ENCODE results near the gene CLCN5.

CLCN5 gene

GRCh38 chrX:49934148-49934547 lies 11.8 kb downstream of the CLCN5 start:
- no peak for DNase-seq

DNA sequence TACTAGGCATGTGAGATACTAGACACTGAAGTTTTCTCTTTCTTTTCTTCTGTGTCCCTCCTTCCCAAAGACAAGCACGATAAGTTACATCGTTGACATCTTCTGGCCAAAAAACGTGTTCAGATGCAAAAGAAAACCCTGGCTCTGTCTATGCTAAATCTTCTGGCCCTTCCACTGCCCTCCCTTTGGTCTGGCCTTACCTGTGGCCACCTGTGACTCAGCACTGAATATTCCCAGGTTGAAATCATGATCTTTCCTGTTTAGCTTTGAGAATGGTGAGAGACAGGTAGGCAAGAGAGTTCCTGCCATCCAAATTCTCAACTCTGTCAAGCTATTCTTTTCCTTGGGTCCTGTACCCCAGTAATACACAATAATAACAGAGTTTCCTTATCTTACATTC lies 12.3 kb downstream of the CLCN5 start:
- DNase-seq, result no peak

DNA sequence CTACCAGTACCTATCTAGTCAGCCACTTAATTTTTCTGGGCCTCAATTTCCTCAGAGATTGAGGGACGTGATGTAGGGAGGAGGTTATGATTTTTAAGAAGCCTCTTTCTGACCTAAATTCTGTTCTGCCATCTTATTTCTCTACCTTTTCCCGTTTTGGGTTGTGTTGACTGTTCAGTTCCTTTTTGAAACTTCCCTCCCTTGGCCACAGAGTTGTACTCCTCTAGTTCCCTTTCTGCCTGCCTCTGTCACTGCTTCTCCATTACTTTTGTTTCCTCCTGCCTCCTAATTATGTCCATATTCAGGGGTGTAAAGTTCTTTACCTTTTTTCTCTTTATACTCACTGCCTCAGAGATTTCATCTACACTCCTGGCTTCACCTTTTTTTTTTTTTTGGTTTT lies 25.4 kb downstream of the CLCN5 start:
- DNase-seq, result no peak

DNA sequence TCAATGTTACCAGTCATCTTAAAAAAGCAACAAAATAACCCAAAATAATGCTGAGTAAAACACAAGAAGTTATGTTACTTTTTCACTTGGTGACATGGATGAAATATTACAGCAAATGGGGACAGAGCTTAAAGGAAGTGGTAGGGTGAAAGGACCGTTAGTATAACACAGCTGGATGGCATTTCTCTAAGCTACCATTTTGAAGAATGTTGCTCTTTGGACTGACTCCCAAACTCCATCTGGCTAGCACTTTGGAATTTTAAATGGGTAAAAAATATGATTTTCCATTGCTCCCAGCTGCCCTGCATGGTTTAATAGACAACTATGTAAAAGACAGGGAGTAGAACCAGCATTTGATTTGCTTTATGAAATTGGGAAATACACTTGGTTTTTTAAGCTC lies 27.6 kb downstream of the CLCN5 start:
- DNase-seq, result no peak

- no peak for DNase-seq
Measured at GRCh38 chrX:49951524-49952193, 29.3 kb downstream of the CLCN5 start.

DNA sequence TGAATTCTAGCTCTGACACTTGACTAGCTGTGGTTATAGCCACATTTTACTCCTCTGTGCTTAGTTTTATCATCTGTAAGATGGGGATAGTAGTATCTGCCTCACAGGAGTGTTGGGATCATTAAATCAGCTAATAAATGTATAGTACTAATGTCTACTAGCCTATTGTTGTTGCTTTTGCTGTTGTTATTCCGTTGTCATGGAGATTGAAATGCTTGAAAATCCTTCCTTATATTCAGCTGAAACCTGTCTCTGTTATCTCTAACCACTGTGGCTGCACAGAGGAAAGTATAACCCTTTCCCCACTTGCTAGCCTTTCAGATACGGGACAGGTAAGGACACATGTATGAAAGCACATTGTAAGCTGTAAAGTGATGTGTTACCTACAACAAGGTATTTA lies 33.9 kb downstream of the CLCN5 start:
- no peak for DNase-seq

DNA sequence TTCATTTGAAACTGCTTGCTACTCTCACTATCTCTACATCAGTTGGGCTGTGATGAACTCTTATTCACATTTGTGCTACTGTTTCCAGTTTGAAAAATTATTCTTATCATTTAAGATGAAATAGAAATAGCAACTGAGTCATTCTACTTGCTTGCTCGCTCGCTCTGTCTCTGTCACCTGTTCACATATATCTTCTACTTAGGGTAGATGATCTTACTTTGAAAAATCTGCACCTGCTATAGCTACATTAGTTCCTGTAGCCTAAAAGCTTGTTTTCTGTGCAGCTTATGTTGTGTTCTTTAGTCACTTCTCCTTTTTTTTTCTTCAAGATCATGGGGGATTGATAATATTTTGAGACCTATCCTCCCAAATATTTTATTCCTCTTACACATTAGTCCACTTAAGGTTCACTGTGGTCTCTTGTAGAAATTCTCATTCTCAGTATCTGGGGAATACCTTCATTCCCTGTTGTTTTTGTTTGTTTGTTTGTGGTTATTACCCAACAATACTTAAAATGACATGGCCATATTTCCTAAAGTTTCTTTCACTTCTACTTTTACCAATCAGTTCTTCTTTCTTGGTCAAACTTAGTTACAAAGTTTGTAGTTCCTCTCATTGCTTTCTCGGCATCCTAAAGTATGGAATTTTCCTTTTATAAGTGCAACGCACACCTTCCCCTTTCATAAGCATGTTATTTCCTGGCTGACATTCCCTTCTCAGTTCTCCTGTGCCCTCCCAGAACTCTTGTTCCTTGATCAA lies 36.5 kb downstream of the CLCN5 start:
- no peak for DNase-seq

GRCh38 chrX:49959602-49960001 lies 37.2 kb downstream of the CLCN5 start:
- DNase-seq, result no peak

GRCh38 chrX:49960061-49960460 lies 37.7 kb downstream of the CLCN5 start:
- DNase-seq, result no peak

DNA sequence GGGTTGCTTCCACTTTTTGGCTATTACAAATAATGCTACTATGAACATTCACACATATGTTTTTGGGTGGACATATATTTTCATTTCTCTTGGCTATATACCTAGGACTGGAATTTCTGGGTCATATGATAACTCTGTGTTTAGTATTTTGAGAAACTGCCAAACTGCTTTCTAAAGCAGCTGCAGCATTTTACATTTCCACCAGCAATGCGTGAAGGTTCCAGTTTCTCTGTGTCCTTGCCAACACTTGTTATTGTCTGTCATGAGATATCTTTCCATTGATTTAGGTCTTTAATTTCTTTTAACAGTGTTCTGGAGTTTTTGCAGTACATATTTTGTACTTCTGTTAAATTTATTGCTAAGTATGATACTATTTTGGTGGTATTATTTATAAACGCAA lies 48.3 kb downstream of the CLCN5 start:
- no peak for DNase-seq

DNA sequence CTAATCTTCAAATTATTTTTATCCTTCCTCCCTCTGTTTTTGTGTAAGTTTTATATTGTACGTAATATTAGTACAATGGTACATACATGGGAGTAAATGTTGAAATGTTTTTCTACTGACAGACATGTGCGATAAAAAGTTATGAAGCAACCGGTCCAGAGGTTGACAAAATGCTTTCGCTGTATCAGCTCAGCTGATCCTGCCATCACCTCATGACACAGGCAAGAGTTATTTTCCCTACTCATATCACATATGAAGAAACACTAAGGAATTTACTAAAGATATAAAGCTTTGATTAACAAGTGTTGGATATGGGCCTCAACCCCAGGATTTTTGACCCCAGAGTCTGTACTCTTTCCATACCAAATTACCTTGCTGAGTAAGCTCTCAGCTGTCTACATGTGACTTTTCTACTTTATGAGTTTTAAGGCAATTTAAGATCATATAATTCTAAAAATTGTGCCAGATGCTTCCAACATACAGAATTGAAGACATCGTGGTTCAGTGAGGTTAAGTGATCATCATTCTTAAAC lies 50.0 kb downstream of the CLCN5 start:
- no peak for DNase-seq

DNA sequence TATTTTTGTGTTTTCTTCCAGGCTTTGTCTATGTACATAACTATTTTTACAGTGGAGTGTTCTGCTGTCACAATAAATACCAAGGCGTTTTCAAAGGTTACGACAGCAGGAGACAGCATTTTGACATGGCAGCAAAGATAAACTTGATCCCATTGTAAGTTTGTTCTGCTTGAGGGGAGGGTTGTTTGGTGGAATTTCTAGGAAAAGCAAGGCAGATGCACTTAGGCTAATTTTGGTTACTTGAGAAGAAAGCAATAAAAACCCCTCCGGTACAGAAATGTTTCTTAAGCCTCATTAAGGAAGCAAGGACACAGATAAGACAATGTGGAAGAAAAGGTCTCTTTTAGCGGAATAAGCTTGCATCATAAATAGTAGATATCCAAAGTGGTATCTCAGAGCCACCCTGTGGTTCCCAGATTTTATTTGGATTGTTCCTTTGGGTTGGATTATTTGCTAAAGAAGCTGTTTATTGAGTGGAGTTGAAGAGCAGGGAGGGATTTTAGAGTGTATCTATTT lies 54.3 kb downstream of the CLCN5 start:
- no peak for DNase-seq

DNA sequence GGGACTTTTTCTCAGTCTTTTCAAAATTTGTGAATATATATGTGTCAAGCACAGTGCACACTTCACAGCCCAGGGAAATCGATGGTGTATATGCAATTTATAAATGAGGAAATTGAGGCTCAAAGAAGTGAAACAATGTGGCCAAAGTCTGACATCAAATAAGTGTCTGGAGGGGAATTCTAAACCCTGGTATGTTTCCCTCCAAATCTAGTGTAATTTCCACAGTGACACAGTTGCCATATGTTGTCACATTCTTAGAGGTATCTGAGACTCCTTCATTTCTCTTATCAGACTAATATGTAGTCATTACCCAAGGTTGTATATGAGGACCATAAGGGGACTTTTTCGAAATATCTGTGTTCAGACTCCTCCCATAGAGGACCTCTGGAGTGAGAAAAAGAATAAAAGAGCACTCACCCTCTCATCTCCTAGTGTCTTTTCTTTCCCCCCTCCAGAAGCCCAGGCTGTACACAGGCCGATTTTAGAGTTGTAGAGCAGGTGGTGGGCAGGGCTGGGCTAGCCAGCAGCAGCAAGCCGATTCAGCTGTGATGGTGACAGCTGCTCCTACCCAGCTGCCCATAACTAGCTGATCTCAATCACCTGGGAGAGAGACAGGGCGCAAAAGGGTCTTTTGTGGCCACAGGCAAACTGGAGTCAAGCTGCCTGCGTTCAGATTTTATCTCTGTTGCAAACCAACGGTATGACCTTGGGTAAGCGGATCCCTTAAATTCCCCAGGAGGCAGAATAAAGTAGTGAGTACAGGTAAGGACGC lies 55.1 kb downstream of the CLCN5 start:
- no peak for DNase-seq

- no peak for DNase-seq
Measured at GRCh38 chrX:49978176-49978575, 55.8 kb downstream of the CLCN5 start.

DNA sequence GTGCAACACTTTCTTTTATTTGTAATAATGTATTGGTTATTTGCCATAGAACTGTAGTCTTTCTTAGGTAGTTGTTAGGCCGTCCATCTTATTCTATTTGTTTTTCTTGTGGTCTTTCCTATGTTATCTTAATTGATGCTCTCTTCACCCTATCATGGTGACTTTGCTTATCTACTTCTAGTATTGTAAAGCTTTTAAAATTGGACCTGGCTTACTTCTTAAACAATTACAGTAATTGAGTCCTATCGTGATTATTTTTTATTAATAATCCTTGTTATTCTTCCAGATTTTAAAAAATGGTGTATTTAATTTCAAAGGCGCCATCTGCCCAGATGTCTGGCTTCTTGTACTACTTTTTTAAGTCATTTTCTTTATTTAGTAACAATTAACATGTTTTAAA lies 63.7 kb downstream of the CLCN5 start:
- no peak for DNase-seq

GRCh38 chrX:49987651-49988050 lies 65.3 kb downstream of the CLCN5 start:
- no peak for DNase-seq

DNA sequence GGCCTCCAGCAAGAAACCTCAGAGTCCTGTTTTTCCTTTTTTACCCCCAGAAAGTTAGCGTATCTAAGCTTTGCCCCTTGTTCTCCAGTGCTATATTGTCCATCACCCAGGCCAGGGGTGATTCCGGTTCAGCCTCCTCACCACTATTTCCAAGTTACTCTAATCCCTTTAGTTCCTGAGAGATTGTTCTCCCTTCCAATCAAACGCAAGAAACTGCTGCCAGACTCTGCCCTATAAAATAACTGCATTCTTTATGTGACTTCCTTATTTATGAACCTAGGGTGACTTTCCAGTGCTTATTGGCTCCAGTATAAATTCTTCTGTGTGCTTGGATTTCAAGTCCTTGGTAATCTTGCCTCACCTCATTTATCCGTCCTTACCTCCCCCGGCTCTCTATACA lies 65.7 kb downstream of the CLCN5 start:
- DNase-seq, result no peak

DNA sequence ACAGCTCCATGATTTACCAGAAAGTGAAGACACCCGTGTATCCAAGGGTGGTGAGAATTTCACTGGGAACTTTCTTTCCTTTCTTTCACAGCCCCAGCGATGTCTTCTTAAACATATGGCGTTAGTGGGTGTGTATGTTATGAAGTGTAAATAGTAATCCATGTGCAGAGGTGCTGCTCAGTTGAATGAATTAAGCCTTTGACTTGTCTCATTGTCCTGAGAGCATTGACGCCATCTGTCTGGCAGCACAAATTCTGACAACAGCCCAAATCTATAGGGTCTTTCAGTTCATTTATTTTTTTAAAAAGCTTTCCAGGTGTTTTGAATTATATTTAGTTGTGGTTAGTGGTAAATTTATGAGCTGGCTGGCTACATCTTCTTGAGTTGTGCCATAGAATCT lies 69.4 kb downstream of the CLCN5 start:
- DNase-seq, result no peak

DNA sequence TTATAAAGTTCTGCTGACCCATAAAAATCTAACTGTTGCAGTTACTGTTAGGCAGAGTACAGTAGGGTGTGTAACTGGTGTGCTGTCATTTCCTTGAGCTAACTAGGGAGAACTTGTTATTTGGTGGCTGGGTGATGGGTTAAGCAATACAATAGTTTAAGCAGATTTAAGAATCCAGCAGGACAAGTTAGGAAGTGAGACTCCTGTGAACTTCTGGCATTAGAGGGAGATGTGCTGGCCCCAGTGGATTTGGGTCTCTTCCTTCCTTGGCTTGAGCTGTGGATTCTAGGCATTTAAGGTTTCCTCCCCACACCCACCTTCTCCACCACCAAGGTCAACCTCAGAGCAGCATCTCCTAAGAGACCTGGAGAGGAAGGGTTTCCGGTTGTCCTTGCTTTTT lies 70.5 kb downstream of the CLCN5 start:
- DNase-seq, result no peak

DNA sequence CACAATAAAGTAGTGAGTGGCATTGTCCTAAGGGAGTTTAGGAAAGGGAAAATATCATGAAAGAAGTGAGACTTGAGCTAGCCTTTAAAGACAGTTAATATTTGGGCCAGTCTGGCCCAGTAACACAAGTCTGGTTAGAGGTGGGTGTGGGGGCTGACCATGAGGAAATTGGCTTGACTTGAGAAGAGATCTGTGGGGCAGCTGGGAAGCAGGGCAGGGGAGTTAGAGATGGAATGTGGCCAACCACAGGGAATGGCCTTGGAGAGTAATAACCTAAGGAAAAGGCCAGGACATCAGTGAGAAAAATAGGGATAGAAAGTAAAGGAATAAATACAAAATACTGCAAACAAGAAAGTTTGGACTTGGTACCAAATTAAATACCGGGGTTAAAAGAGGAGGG lies 71.3 kb downstream of the CLCN5 start:
- no peak for DNase-seq

- no peak for DNase-seq
Measured at GRCh38 chrX:49995107-49995731, 72.8 kb downstream of the CLCN5 start.

DNA sequence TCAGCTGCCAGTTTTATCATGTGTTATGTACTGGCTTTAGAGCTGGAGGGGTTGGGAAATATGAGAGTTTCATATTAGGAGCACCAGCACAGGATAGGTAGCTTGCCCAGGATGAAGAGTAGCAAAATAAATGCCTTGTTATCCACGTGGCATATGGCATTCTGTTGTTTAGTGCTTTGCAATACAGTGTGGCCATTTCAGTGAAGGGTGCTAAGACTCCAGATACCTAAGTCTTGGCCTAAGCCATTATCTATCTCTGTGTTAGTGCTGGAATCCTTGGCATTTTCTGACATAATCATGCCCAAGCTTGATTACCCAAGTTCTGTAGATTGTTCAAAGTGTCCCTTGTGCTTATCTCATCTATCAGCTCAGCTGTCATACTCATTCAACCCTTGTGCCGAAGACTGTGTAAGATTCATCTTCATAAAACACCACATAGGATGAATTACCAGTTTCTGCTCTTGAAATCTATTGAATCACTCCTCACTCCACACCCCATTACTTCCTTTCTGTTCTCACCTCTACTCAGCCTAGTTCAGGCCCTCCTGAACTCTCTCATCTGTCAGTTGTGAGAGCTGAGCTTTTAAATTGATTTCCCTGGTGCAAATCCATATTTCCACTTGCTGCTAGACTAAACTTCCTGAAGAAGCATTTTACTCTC lies 73.5 kb downstream of the CLCN5 start:
- DNase-seq, result no peak

DNA sequence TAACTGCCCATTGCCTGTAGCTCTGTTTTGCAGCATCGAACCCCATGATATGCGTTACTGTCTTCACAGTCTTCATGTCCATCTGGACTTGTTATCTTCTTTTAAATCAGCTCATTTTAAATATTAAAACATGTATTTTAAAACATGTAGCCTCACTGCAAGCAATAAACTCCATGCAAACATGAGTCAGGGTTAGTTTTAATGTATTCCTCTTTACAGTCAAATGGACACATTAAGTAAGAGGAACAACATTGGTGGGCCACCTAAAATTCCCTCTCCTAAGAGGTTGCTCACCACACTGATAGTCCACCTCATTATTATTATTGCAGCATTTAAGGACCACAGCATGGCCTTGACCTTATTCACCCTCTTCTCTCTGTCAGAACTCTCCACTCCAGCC lies 74.1 kb downstream of the CLCN5 start:
- no peak for DNase-seq
